DMS53 (cell line): ENCODE data around the gene ZNF610.
"Not testable (repeated sequence)": the region's sequence is repeated elsewhere in the genome, so short reads cannot be mapped to it uniquely, and the experiment has no call there.

Experiments
- DNase-seq: peaks from one replicate; lab custom pipeline; 2025; lab: John Stamatoyannopoulos, UW

ZNF610 gene

DNA sequence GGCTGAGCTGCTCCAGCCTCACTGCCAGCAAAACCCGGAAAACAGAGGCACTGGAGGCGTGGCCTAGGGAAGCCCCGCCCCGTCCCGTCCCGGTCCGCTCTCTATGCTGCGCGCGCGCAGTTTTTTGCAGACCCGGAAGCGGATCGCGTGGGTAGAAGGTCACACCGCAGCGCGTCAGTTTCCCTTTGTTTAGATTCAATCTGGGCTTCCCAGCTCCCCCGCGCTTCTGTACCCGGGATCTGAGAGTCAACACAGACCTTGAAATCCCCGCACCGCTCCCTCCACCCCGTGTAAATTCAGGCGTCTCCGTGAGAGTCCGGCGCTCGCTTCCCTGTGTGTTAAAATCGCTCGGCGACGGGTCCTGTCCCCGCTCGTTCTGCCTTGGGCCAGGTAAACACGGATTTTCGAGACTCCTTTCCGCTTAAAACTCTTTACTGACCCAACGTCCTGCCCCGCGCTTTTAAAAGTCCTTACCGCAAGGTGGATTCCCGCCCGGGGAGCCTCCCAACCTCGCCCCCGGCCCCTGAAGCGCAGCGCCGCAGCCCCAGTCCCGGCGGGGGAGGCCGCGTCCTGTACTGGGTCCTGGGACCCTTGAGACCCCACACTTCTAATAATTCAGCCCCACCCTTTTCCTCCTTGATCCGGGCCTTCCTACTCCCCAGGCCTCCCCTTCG, at the start of gene ZNF610:
Gene ZNF610, plus strand, starts transcription at position 127 of the 674 bp plus-strand sequence. CDS start 12,930 bp downstream, outside the sequence.
- DNase-seq: peak; percentile 94

DNA sequence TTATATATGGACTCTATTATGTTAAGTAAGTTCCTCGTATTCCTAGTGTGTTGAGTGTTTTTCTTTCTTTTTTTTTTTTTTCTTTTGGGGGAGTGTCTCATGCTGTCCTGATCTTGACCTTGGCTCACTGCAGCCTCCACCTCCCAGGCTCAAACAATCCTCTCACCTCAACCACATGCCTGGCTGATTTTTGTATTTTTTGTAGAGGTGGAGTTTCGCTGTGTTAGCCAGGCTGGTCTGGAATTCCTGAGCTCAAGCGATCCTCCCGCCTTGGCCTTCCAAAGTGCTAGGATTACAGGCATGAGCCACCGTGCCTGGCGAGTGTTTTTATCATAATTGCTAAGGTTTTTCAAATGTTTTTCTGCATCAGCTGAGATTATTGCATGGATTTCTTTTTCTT, 49.8 kb upstream of the ZNF610 start:
- no peak for DNase-seq

DNA sequence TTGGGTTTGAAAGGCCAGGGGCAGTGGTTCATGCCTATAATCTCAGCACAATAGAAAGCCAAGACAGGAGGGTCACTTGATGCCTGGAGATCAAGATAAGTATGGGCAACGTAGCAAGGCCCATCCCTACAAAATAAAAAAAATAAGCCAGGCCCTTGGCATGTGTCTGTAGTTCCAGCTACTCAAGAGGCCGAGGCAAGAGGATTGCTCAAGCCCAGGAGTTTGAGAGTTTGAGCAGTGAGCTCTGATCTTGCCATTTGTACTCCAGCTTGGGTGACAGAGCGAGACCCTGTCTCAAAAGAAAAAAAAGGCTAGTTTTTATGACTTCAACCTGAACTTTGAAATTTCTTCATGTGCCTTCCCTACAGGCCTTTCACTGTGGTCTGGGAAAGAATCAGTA, 44.3 kb upstream of the ZNF610 start:
- DNase-seq: no peak

DNA sequence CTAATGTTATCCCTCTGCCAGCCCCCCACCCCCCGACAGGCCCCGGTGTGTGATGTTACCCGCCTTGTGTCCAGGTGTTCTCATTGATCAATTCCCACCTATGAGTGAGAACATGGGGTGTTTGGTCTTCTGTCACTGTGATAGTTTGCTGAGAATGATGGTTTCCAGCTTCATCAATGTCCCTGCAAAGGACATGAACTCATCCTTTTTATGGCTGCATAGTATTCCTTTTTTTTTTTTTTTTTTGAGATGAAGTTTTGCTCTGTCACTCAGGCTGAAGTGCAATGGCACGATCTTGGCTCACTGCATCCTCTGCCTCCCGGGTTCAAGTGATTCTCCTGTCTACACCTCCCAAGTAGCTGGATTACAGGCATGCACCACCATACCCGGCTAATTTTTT, 43.1 kb upstream of the ZNF610 start:
- not testable (repeated sequence) for DNase-seq

DNA sequence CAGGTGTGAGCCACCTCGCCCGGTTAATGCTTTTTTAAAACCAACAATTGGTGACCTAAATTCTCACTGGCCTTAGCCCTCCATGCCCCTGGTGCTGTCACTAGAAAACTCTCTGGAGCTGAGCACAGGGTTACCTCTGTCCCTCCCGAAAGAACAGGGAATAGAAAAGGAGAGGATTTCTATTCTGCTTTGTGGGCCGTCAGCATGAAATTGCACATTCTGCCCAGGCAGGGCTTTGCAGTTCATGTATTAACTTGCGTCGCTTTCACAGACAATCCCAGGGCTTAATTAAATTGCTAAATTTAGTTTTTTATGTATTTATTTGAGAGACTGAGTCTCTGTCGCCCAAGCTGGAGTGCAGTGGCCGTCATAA, 39.7 kb upstream of the ZNF610 start:
- no peak for DNase-seq

DNA sequence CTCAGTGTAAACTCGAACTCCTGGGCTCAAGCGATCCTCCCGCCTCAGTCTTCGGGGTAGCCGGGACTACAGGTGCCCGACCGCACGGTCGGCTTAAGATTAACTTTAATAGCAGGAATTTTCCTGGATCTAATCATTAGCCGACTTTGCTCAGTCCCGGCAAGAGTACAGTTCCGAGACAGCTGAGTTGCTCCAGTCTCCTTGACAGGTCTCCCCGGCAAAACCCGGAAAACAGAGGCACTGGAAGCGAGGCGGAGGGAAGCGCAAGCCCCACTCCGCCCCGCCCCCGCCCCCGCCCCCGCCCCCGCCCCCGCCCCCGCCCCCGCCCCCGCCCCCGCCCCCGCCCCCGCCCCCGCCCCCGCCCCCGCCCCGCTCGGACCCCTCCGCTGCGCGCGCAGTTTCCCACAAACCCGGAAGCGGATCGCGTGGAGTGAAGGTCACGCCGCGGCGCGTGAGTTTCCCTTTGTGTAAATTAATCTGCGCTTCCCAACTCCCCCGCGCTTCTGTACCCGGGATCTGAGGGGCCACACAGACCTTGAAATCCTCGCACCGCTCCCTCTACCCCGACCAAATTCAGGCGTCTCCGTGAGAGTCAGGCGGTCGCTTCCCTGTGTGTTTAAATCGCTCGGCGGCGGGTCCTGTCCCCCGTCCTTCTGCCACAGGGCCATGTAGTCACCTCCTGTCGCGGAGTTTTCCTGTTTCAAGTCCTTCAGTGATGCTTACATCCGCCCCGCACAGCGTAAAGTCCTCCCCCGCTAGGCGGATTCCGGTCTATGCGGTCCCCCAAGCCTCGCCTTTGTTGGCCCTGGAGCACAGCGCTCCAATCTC, 39.1 kb upstream of the ZNF610 start, which contains the start of gene ZNF480:
Gene ZNF480, plus strand, starts transcription at position 397 of the 828 bp plus-strand sequence. CDS start 3,244 bp downstream, outside the sequence.
- peak; percentile 92 for DNase-seq

DNA sequence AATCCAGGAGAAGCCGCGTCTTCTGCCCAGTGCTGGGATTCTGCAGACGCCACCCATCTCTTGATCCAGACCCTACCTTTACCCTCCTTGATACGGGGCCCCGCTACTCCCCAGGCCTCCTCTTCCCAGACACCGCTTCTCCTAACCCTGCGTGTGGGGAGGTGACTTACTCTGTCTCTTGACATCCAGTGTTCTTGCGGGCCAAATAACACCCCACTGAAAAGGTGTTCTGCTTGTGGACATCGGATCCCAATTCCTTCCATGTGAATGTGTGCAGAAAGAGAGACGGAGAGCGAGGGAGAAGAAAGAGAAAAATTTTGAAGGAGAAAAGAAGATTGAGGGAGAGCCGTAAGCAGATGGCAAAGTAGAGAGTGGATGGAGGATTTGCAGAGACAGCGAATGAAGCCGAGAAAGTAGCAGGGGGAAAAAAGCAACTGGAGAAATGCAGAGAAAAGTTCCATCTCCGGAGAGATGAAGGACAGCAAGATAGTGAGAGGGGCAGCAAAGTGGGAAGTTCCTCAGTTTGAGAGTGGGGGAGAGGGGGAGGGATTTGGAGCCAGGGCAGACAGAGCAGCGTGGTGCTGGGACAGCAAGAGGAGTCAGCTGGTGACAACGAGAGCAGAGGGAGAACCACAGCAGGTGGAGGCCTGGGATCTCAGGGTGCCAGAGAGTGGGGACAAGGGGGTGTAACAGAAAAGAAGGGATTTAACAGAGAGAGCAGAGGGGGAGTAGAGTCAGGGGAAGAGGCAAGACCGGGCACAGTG, 38.3 kb upstream of the ZNF610 start:
- DNase-seq: no peak

DNA sequence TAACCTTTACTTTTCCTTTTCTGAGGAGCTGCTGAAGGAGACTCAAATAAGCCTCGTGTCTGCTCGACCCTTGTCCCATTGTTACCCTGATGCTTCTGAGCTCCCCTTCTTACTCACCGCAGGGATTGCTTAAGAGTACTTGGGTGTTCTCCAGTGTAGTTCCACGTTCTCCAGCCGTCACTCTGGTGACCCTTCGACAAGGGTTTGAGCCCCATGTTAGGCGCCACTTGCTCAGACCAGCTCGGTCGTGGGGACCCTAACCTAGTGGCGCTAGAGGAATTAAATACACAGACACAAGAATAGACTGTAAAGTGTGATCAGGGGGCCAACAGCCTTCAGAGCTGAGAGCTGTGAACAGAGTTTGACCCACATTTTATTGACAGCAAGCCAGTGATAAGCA, 28.8 kb upstream of the ZNF610 start:
- peak; percentile 35 for DNase-seq

DNA sequence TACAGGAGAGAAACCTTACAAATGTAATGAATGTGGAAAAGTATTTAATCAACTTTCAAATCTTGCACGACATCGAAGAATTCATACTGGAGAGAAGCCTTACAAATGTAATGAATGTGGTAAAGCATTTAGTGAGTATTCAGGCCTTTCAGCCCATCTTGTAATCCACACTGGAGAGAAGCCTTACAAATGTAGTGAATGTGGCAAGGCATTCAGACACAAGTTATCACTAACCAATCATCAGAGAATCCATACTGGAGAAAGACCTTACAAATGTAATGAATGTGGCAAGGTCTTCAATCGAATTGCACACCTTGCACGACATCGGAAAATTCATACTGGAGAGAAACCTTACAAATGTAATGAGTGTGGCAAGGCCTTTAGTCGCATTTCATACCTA, 13.6 kb upstream of the ZNF610 start:
- no peak for DNase-seq

DNA sequence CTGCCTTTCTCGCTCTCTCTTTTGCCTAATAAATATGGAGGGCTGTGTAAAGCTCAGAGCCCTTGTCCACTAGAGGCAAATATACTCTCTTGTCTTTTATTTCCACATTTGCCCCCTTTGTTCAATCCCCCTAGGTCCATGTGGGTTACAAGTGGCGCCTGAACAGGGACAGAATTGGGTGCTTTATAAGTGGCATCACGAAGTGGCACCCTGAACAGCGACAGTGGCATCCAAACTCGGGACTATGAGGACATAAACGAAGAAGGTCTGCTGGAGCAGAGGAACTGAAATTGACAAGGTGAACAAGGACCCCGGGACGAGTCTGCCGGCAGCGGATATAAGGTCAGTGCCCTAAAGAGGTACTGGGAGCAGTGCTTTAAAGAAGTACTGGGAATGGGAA, 4.3 kb upstream of the ZNF610 start:
- DNase-seq: peak; percentile 12

DNA sequence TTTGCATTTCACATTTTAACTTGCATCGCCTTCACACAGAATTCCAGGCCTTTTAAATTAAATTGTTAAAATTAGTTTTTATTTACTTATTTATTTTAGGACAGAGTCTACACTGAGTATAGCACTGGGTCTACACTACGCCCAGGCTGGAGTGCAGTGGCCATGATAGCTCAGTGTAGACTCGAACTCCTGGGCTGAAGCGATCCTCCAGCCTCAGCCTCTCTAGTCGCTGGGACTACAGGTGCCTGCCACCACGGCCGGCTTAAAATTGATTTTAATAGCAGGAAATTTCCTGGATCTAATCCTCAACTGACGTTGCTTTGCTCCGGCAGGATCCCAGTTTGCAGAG, 301 bp upstream of the ZNF610 start:
- DNase-seq: no peak

DNA sequence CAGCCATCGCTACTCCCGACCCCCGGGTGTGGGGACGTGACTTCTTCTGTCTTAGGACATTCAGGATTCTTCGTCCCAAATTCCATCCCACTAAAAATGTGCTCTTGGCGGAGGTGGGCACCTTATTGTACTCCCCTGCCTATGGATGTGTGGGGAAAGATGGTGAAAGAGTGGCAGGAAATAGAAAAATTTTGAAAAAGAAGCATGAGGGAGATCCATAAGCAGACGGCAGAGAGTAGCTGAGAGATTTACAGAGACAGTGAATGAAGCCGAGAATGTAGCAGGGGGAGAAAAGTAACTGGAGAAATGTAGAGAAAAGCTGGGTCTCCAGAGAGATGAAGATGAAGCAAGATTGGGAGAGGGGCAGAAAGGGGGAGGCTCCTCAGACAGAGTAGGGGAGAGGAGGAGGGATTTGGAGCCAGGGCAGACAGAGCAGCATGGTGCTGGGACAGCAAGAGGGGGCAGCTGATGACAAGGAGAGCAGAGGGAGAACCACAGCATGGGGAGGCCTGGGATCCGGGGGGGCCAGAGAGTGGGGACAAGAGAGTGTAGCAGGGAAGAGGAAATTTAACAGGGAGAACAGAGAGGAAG, 843 bp downstream of the ZNF610 start:
- DNase-seq: peak; percentile 41

DNA sequence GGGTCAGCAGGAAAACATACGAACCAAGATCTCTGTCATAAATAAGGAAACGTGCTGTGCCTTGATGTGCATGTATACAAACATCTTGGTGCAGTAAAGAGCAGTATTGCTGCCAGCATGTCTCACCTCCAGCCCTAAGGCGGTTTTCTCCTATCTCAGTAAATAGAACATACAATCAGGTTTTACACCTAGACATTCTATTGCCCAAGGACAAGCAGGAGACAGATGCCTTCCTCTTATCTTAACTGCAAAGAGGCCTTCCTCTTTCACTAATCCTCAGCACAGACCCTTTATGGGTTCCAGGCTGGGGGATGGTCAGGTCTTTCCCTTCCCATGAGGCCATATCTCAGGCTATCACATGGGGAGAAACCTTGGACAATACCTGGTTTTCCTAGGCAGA, 3.0 kb downstream of the ZNF610 start:
- DNase-seq: not testable (repeated sequence)

DNA sequence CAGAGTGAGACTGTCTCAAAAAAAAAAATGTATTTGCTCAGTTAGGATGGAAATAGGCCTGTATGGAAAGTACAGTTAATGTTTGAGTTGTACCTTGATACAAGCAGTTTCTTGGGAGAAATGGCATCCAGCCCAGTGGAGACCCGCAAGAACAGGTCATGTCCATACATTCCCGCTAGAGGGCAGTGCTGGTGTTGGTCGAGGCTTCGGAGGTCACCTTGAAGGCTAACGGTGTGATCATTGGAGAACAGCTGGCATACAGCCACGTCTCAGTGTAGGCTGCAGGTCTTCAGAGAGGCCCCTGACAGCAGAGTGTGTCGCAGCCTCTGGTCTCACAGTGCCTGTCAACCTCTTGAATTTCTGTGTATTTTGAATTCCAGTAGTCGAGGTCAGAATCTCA, 7.5 kb downstream of the ZNF610 start:
- DNase-seq: peak; percentile 80

DNA sequence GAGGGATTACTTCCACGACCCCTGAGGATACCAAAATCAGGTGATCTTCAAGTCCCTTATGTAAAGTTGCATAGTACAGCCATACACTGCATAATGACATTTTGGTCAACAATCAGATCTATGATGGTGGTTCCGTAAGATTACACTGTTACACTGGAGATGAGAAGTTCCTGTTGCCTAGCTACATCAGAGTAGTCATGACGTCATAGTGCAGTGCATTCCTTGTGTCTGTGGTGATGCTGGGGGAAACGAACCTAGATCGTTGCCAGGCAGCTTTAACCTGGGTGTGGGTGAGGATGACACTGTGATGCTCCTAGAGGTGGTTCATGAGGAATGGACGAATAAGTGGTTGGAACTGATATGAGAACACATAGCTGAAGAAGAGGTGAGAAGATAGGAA, 9.1 kb downstream of the ZNF610 start:
- DNase-seq: peak; percentile 34

DNA sequence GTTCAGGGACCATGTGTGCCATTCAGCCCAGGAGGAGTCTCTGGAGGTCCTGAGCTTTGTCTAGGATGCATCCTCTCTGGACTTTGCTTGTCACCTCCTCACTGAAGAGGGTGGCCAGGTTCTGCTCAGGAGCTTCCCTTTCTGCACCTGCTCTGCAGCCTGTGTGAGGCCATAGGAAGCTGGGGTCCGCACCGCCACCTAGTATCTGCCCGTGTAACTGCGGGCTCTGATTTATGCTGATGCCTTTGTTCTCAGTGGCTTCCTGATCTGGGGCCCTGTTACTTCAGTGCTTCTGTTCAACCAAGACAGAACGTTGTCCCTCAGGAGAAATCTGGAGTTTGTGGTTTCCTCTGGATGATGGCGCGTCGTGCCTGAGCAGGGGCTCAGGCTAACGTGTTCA, 15.5 kb downstream of the ZNF610 start:
- DNase-seq: peak; percentile 55

DNA sequence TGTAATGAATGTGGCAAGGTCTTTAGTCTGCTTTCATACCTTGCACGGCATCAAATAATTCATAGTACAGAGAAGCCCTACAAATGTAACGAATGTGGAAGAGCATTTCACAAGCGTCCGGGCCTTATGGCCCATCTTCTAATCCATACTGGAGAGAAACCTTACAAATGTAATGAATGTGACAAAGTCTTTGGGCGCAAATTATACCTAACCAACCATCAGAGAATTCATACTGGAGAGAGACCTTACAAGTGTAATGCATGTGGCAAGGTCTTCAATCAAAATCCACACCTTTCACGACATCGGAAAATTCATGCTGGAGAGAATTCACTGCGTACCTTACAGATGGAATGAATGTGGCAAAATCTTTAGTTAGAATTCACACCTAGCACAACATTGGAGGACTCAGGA, 30.4 kb downstream of the ZNF610 start:
- DNase-seq: no peak

DNA sequence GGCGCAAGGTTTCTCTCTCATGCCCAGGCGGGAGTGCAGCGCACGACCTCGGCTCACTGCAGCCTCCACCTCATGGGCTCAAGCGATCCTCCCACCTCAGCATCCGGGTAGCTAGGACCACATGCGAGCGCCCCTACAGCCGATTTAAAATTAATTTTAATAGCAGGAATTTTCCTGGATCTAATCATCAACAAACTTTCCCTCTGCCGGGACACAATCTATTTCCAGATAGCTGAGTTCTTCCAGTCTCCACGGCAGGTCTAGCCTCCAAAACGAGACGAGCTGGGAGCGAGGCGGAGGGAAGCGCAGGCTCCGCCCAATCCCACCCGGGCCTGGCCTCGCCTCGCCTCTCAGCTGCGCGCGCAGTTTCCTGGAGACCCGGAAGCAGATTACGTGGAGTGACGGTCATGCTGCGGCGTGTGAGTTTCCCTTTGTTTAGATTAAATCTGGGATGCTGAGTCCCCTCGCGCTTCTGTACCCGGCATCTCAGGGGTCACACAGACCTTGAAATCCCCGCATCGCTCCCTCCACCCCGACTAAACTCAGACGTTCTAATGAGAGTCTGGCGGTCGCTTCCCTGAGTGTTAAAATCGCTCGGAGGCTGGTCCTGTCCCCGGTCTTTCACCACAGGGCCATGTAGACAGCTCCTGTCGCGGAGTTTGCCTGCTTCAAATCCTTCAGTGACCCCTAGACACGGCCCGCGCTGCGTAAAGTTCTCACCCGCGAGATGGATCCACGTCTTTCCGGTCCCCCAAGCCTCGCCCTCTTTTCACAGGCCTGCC, 33.7 kb downstream of the ZNF610 start, which contains the start of gene ZNF880:
Gene ZNF880, plus strand, starts transcription at position 365 of the 782 bp plus-strand sequence. Its CDS starts 43 bp downstream, at position 408.
- DNase-seq: peak; percentile 95

DNA sequence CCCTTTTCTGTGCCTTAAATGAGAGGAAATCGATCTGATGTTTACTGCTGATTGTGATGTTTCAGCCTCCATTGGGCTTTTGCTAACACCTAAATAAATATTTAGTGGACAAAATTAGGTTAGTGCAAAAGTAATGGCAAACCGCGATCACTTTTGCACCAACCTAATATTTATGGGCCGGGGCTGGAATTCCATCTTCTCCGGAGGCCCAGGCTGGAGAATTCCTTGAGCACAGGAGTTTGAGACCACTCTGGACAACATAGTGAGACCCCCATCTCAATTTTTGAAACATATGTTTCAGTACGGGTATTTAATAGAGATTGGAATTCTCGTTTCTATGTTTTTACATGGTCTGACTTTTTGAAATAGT, 34.3 kb downstream of the ZNF610 start:
- DNase-seq: no peak

DNA sequence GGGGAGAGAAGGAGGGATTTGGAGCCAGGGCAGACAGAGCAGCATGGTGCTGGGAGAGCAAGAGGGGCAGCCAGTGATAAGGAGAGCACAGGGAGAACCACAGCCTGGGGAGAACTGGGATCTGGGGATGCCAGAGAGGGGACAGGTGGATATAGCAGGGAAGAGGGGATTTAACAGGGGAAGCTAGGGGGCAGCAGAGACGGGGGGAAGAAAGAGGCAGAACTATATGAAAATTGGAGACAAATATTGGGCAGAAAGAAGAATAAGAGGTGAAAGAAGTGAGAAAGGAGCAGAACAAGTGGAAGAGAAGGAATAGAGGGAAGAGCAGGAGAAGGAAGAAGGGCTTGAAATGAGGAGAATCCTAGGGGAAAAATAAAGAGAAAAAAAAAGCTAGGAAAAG, 55.1 kb downstream of the ZNF610 start:
- DNase-seq: no peak

DNA sequence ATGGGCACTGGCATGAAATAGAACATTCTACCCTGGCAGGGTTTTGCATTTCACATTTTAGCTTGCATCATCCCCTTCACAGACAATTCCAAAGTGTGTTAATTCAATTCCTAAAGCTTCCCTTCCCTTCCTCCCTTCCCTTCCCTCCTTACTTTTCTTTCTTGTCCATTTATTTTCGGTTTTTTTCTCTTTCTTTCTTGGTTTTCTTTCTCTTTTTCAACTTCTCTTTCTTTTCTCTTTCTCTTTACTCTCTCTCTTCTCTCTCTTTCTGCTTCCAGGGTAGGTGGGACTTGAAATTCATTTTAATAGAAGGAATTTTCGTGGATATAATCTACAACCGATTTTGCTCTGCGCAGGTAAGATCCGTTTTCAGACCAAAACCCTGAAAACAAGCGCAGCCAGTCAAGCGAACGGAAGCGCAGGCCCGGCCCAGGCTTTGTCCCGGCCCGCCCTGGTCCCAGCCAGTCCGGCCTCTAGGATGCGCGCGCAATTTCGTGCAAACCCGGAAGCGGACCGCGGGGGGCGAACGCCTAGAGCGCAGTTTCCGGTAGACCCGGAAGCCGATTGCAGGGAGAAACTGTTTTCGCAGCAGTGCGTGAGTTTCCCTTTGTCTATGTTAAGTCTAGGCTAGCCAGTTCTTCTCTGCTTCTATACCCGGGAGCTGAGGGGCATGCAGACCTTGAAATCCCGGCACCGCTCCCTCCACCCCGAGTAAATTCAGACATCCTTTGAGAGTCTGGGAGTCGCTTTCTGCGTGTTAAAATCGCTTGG, 61.5 kb downstream of the ZNF610 start, which contains the start of gene ZNF528:
Gene ZNF528, plus strand, starts transcription at position 540 of the 771 bp plus-strand sequence. CDS start 4,165 bp downstream, outside the sequence.
- peak; percentile 95 for DNase-seq
